Left renal cortex interstitium (tissue), 4 donors: ENCODE results near the gene ECM1. TPM values are rescaled to one million over a fixed set of nuclear protein-coding genes. Genes with fewer than 3 reads are reported as not detected.

ENCODE experiments used
- DNase-seq, 4 donors: peaks; one replicate each; pipeline ENCODE4 v3.0.0-alpha.2; 2013; ENCODE audit warnings: low read depth in 4 of 4, low spot score in 2 of 4, missing footprints in 1 of 4
- polyA plus RNA-seq, 4 donors: library from polyadenylated mRNA; unstranded; fragments of 120-200 nt; gene quantifications; one replicate each; pipeline ENCODE4 v1.2.1, GENCODE V29; 2013; ENCODE audit not compliant: insufficient read length in 4 of 4

The ECM1 gene
- polyA plus RNA-seq, 4 donors: 12.4 to 16.0 (median 15.1) TPM

DNA sequence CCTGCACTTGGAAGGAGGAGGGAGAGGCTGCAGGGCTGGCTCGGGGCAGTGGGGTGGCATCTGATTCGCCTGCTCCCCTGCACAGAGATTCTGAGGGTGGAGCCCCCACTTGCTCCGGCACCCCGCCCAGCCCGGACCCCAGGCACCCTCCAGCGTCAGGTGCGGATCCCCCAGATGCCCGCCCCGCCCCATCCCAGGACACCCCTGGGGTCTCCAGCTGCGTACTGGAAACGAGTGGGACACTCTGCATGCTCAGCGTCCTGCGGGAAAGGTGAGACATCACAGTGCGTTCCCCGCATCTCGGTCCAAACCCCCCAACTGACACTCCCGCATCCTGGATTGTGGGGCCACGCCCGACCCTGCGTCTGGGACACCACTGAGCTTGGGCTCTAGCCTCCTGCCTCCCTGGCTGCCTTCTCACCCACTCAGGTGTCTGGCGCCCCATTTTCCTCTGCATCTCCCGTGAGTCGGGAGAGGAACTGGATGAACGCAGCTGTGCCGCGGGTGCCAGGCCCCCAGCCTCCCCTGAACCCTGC, 49.2 kb downstream of the ECM1 start:
- no peak for DNase-seq

DNA sequence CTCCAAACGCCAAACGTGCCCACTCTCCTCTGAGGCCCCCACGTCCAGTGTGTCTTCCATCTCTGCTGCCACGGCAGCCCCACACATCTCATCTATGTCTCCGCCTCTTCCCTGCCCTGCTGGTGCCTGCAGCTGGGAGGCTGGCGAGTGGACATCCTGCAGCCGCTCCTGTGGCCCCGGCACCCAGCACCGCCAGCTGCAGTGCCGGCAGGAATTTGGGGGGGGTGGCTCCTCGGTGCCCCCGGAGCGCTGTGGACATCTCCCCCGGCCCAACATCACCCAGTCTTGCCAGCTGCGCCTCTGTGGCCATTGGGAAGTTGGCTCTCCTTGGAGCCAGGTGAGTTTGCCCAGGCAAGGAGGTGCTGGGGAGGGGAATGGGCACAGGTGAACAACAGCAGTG, 49.9 kb downstream of the ECM1 start:
- DNase-seq: no peak

DNA sequence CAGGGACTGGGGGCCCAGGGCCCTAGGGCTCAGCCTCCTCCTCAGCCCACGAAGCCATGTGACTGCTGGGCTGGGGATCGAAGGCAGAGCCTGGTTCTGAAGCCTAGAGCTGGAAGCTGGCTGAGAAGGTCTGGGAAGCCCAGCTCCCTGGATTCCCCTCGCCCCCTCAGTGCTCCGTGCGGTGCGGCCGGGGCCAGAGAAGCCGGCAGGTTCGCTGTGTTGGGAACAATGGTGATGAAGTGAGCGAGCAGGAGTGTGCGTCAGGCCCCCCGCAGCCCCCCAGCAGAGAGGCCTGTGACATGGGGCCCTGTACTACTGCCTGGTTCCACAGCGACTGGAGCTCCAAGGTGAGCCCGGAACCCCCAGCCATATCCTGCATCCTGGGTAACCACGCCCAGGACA, 50.4 kb downstream of the ECM1 start:
- no peak for DNase-seq

- no peak for DNase-seq
Observed at GRCh38 chr1:150558761-150559655, 51.1 kb downstream of the ECM1 start.

DNA sequence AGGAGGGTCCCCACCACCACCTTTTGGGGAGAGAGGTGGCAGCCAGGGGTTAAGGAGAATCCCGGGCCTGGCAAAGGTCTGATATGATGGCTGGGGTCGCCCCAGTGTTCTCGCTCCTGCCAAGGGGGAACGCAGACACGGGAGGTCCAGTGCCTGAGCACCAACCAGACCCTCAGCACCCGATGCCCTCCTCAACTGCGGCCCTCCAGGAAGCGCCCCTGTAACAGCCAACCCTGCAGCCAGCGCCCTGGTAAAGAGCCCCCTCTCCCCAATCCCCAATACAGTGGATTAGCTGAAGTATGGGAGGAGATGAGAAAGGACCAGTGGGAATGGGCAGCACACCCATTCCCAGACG, 51.7 kb downstream of the ECM1 start:
- no peak for DNase-seq

GRCh38 chr1:150560011-150560438, 52.1 kb downstream of the ECM1 start:
- no peak for DNase-seq

- DNase-seq: peak in 1 of 4 donors; percentile 77
Observed at GRCh38 chr1:150560576-150561253, 52.8 kb downstream of the ECM1 start.

DNA sequence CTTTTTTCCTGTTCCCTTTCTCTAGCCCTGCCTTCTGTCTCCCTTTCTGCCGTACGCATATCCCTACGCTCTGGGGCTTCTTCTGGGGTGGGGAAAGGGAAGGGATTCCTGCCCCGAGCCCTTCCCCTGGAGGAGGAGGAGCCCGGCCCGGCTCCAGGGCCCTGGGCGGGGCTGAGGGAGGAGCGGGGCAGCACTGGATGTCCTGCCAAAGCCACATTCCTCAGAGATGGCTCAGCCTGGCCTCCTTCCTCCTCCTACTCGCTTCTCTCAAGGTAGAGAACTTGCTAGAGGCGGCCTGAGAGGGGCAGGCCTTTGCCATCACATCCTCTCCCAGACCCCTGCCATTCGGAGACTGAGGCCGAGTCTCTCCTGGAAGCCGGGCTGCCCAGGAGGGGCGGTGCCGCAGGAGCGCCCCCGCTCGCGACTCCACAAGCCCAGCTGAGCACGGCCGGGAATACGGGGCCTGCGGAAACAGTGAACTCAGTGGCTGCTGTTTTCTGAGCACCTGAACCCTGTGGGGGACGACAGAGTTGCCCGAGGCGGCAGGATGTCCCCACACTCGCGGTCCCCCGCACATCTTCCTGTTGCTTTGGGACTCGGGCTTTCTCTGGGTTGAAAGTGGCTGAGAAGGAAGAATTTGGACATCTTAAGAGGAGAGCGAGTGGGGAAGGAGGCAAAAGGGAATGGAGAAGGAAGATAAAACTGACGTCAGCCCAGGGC, 53.5 kb downstream of the ECM1 start:
- DNase-seq: peak; percentile 82 to 93 (median 89)

- DNase-seq: peak in 2 of 4 donors; percentile 78 to 86
Observed at GRCh38 chr1:150561974-150562445, 54.1 kb downstream of the ECM1 start.

DNA sequence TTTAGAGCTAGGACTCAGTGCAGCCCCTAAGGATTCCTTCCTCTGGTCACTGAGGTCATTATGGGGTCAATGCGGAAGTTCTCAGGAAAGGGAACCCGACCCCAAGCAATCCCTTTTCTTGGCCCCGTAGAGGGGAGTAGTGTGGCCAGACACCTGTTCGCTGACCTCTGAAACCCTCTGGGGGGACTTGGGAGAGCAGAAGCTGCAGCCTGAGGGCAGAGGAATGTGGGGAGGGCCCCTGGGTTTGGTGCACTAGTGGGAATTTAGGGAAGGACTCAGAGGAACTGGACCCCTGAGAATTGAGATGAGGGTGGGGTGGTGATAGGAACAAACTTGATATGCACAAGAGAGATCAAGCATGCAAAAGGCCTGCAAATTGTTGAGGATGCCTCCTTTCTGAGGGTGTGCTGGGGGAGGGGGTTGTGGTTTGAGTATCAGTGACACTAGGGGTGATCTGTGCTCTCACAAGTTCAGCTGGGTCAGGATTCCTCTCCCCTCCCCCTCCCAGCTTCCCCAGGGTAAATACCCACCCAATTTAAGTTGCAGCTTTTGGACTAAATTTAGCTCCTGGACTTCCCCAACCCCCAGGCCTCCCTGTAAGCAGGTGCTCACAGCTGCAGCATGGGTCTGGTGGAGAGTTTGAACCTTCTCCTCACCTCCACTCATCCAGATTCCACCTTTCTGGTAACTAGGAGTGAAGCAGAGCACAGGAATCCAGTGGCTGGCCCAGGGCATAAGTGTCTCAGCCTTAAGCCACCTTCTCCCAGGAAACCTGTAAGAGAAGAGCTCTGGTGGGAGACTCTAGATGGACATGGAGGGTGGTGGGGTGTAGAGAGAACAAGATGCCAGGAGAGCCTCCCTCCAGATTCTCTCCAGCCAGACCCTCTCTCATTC, 54.8 kb downstream of the ECM1 start:
- DNase-seq: no peak

Other genes starting within 250 kb of the ECM1 start
- 100 to 1,000 TPM; 174 to 206 (median 189) TPM for gene APH1A, start 239.1 kb upstream of the ECM1 start, polyA plus RNA-seq
- 10 to 100 TPM; 39.2 to 60.0 (median 45.2) TPM for gene C1orf54, start 235.3 kb upstream of the ECM1 start, polyA plus RNA-seq
- 1 to 10 TPM; 5.6 to 8.6 (median 7.5) TPM for gene CIART, start 225.6 kb upstream of the ECM1 start, polyA plus RNA-seq
- 10 to 100 TPM; 67.5 to 86.0 (median 74.0) TPM for gene MRPS21, start 214.2 kb upstream of the ECM1 start, polyA plus RNA-seq
- gene PRPF3, start 186.6 kb upstream of the ECM1 start, polyA plus RNA-seq: 100 to 1,000 TPM in 2 of 4 donors, 10 to 100 TPM in 2; 48.7 to 132 (median 80.9) TPM
- 10 to 100 TPM; 45.8 to 56.0 (median 50.1) TPM for gene RPRD2, start 144.0 kb upstream of the ECM1 start, polyA plus RNA-seq
- gene TARS2, start 20.7 kb upstream of the ECM1 start, polyA plus RNA-seq: 10 to 100 TPM; 19.5 to 32.6 (median 28.0) TPM
- under 1 TPM in 3 of 4 donors, not detected in 1; 0.55 to 0.64 (median 0.64) TPM for gene FALEC, start 7.6 kb downstream of the ECM1 start, polyA plus RNA-seq
- gene ADAMTSL4, start 41.3 kb downstream of the ECM1 start, polyA plus RNA-seq: 10 to 100 TPM; 12.7 to 19.5 (median 16.3) TPM
- 100 to 1,000 TPM; 142 to 214 (median 160) TPM for gene MCL1, start 71.5 kb downstream of the ECM1 start, polyA plus RNA-seq
- 100 to 1,000 TPM; 213 to 231 (median 221) TPM for gene ENSA, start 121.5 kb downstream of the ECM1 start, polyA plus RNA-seq
- 10 to 100 TPM; 35.7 to 41.6 (median 39.5) TPM for gene GOLPH3L, start 189.0 kb downstream of the ECM1 start, polyA plus RNA-seq
- gene HORMAD1, start 212.8 kb downstream of the ECM1 start, polyA plus RNA-seq: not detected